Heart left ventricle (tissue), 13 donors: Measurements from ENCODE around the gene HACD2.

Source experiments
- POLR2A ChIP-seq, 2 donors: fragments of 450-650 bp; IDR thresholded peaks; one replicate each; pipeline ENCODE4 v1.6.1; 2017; ENCODE audit warnings: antibody characterized with exemption in 2 of 2, mild to moderate bottlenecking in 2 of 2, moderate library complexity in 2 of 2
- TF ChIP-seq, protein P1 (sequence below), 12 donors: fragments of 200-600 bp; sonication (generic) in 4 of 12; IDR thresholded peaks; one replicate each; pipeline versions ENCODE4 v1.5.0 to v1.8.0; 2018 to 2022; ENCODE audit warnings: antibody characterized with exemption in 12 of 12, mild to moderate bottlenecking in 5 of 12
- donor health status: ischemic (EF 13 %, LVEDD 7.1; RV severe dilation, severe dysfunction).
- donor health status: DM: no; HTN: yes; CAD: no.
- donor health status: DM: no; HTN: no; CAD: no.
- donor health status: ischemic (EF 25% LVEDD 6.9; RV normal size, moderate dysfunction).
- donor health status: ischemic (EF 25% LVEDD 5.7; RV mildly dilated, moderate dysfunction).
- donor health status: ischemic (EF 35%, LVEDD 5.7; RV mildly dilated, moderate dysfunction).
- donor health status: nonischemic (EF 11% LVEDD 7.7; RV severe dilation, severe dysfunction).
- donor health status: DM: yes; HTN: yes; CAD: no.
- donor health status: PGD.
- donor health status: ischemic (EF 29% LVEDD 5.4; RV normal size, mild dysfunction).
- donor health status: nonischemic (EF 23%, LVEDD 6.1; RV moderate dilation, normal function).

DNA sequence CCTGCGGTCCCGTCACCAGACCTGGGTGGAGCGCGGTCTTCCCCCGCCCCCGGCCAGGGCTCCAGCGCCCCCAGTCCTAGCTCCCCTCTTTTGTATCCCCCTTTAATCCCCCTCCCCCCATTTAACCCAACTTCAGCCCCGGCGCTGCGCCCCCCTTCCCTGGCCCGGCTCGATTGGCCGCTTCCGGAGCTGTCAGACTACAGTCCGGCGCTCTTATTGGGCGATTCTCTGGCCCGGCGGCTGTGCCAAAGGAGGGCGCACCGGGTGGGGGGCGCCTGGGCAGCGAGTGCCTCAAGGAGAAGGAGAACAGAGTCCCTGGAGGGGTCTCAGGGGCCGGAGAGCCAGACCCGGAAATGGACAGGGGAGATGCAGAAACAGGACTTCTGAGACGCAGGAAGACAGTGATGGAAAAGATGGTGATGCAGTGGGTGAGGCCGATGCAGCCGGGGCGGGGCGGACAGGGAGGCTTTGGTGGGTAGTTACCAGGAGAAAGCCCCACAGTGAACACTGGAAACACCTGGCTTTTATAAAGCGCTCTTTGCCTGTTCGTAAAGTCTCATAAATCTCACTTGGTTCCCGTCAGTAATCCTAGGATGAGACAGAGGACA, 134.8 kb downstream of the HACD2 start:
- TF ChIP-seq, protein P1, sequence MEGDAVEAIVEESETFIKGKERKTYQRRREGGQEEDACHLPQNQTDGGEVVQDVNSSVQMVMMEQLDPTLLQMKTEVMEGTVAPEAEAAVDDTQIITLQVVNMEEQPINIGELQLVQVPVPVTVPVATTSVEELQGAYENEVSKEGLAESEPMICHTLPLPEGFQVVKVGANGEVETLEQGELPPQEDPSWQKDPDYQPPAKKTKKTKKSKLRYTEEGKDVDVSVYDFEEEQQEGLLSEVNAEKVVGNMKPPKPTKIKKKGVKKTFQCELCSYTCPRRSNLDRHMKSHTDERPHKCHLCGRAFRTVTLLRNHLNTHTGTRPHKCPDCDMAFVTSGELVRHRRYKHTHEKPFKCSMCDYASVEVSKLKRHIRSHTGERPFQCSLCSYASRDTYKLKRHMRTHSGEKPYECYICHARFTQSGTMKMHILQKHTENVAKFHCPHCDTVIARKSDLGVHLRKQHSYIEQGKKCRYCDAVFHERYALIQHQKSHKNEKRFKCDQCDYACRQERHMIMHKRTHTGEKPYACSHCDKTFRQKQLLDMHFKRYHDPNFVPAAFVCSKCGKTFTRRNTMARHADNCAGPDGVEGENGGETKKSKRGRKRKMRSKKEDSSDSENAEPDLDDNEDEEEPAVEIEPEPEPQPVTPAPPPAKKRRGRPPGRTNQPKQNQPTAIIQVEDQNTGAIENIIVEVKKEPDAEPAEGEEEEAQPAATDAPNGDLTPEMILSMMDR (IDR thresholded peaks at IDR 0.05) = no peak
- no peak for TF ChIP-seq POLR2A (IDR thresholded peaks at IDR 0.05)
